Panc1 (cell line): ENCODE data around the gene ZDHHC14.

Experiments
- CTCF ChIP-seq: fragments of 450-650 bp; IDR thresholded peaks from 2 replicates; pipeline ENCODE4 v1.5.1; 2017; ENCODE audit warnings: mild to moderate bottlenecking
- POLR2AphosphoS5 ChIP-seq: IDR thresholded peaks from 2 replicates; pipeline ENCODE4 v1.6.1; 2012; ENCODE audit warnings: mild to moderate bottlenecking, low read depth, low read length, moderate library complexity
- REST ChIP-seq, 2 experiments: IDR thresholded peaks; 2 replicates each; pipeline ENCODE4 v1.6.1; 2011 to 2012; ENCODE audit warnings: low read depth in 2 of 2, control low read depth in 1 of 2, low read length in 1 of 2, mild to moderate bottlenecking in 1 of 2, moderate library complexity in 1 of 2; ENCODE audit not compliant: insufficient read depth in 1 of 2
- SIN3A ChIP-seq: IDR thresholded peaks from 2 replicates; pipeline ENCODE4 v1.6.1; 2012; ENCODE audit warnings: low read depth, mild to moderate bottlenecking, low read length, moderate library complexity, borderline replicate concordance; ENCODE audit not compliant: insufficient read depth
- TCF7L2 ChIP-seq: IDR thresholded peaks from 2 replicates; pipeline ENCODE4 v1.6.1; 2011; ENCODE audit warnings: mild to moderate bottlenecking, low read depth, low read length, inconsistent platforms

- TF ChIP-seq CTCF (no peak), POLR2AphosphoS5 (no peak), REST (IDR thresholded peaks at IDR 0.05; ENCODE audit: insufficient read depth in 1 of 2, low read depth in 2 of 2, low read length in 1 of 2) (no peak), SIN3A (no peak), TCF7L2 (no peak)
Observed at GRCh38 chr6:157406661-157407060, 25.7 kb downstream of the ZDHHC14 start.
